ENCODE measurements around the gene GPN3.
A peak's percentile ranks its signal among the peaks of the same experiment; 100 is the strongest.
"Not testable (repeated sequence)": the region's sequence is repeated elsewhere in the genome, so short reads cannot be mapped to it uniquely, and the experiment has no call there.

Gene GPN3

GRCh38 chr12:110468214-110469048 lies at the start of gene GPN3, which contains the start of gene FAM216A:
Gene GPN3 (minus strand): TSS chr12:110468257. CDS start chr12:110468203, 54 bp downstream.
Gene FAM216A (plus strand): TSS chr12:110468845. CDS start chr12:110468876, 31 bp downstream.
- DNase-seq: peak; percentile 93

- DNase-seq: no peak
Observed at GRCh38 chr12:110516995-110517394, 48.9 kb upstream of the GPN3 start.

GRCh38 chr12:110514363-110514762 lies 46.3 kb upstream of the GPN3 start:
- no peak for DNase-seq

GRCh38 chr12:110513842-110514241 lies 45.8 kb upstream of the GPN3 start:
- no peak for DNase-seq

- no peak for DNase-seq
Observed at GRCh38 chr12:110508071-110508586, 40.1 kb upstream of the GPN3 start.

GRCh38 chr12:110505332-110505731 lies 37.3 kb upstream of the GPN3 start:
- DNase-seq: no peak

- DNase-seq: no peak
Observed at GRCh38 chr12:110503432-110503831, 35.4 kb upstream of the GPN3 start.

- DNase-seq: peak; percentile 96
Observed at GRCh38 chr12:110501752-110502738, 34.0 kb upstream of the GPN3 start, which contains the start of the genes RAD9B and VPS29. Gene RAD9B (plus strand): TSS chr12:110502331. CDS start chr12:110502338, 7 bp downstream. Gene VPS29 (minus strand): TSS chr12:110502111. CDS start chr12:110502051, 60 bp downstream.

- peak; percentile 24 for DNase-seq
Observed at GRCh38 chr12:110501399-110501751, 33.3 kb upstream of the GPN3 start.

- DNase-seq: peak; percentile 41
Observed at GRCh38 chr12:110498984-110499706, 31.1 kb upstream of the GPN3 start.

GRCh38 chr12:110475426-110475825 lies 7.4 kb upstream of the GPN3 start:
- no peak for DNase-seq

- DNase-seq: no peak
Observed at GRCh38 chr12:110467847-110468213, 227 bp downstream of the GPN3 start.

GRCh38 chr12:110466791-110467190 lies 1.3 kb downstream of the GPN3 start:
- DNase-seq: no peak

- DNase-seq: not testable (repeated sequence)
Observed at GRCh38 chr12:110465765-110466164, 2.3 kb downstream of the GPN3 start.

GRCh38 chr12:110465024-110465423 lies 3.0 kb downstream of the GPN3 start:
- no peak for DNase-seq

- DNase-seq: not testable (repeated sequence)
Observed at GRCh38 chr12:110461189-110461588, 6.9 kb downstream of the GPN3 start.

GRCh38 chr12:110458756-110459155 lies 9.3 kb downstream of the GPN3 start:
- no peak for DNase-seq

GRCh38 chr12:110453569-110454296 lies 14.3 kb downstream of the GPN3 start:
- no peak for DNase-seq

GRCh38 chr12:110451263-110451662 lies 16.8 kb downstream of the GPN3 start:
- no peak for DNase-seq

- DNase-seq: peak; percentile 88
Observed at GRCh38 chr12:110449799-110450497, 18.1 kb downstream of the GPN3 start, which contains the start of gene ARPC3. Gene ARPC3 (minus strand): TSS chr12:110450337. CDS start chr12:110450260, 77 bp downstream.

GRCh38 chr12:110444455-110444854 lies 23.6 kb downstream of the GPN3 start:
- no peak for DNase-seq
